ENCODE results near the gene NCKAP5. TPM values are rescaled to one million over a fixed set of nuclear protein-coding genes. Genes with fewer than 3 reads are reported as not detected.

Gene NCKAP5
- total RNA-seq, 4 donors from 2014 or later, result 2.7 to 11.7 (median 5.6) TPM

GRCh38 chr2:133377599-133377998 lies 190.7 kb downstream of the NCKAP5 start:
- 56 to 62% methylated on average over 2 of the region's 2 CpGs for WGBS, 2 donors
- peaks cover 0 to 7% (median 0%) of the 10 kb centered on the region in 4 donors for H3K4me1 ChIP-seq
- no peak overlapping the region for H3K27ac ChIP-seq
- TF ChIP-seq POLR2A (IDR thresholded peaks at IDR 0.05), result no peak
- TF ChIP-seq CTCF (IDR thresholded peaks at IDR 0.05), result no peak
- TF ChIP-seq EP300 (IDR thresholded peaks at IDR 0.05), result no peak
- no peak overlapping the region for H3K4me3 ChIP-seq
- no peaks in the 10 kb centered on the region for H3K36me3 ChIP-seq
- DNase-seq (ENCODE audit: low spot score in 2 of 2), result no peak
- no peaks in the 10 kb centered on the region for H3K9me3 ChIP-seq
- no peaks in the 10 kb centered on the region for H3K27me3 ChIP-seq

DNA sequence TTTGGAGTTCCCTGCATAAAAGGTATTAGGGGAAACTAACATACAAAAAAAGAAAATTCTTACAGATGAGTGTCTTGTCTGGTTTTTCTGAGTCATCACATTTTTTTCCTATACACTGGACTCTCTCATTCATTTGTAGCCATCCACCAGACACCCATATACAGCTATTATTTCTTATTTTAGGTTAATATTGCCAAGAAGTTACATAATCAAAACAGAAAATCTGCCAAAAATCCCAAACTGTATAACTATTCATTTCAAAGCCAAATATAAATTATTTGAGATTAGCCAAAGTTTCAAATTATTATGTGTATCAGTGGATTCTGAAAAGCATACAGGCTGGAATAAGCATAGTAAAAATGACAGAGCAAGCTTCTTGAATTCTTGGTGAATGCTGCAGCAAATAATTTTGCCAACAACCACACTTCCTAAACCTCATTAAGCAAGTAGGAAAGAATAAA lies 191.2 kb downstream of the NCKAP5 start:
- H3K4me1 ChIP-seq, result peaks cover 0 to 7% (median 0%) of the 10 kb centered on the region in 4 donors
- no peak overlapping the region for H3K4me3 ChIP-seq
- no peak for DNase-seq (ENCODE audit: low spot score in 2 of 2)
- H3K9me3 ChIP-seq, result no peaks in the 10 kb centered on the region
- no peak overlapping the region for H3K27ac ChIP-seq
- H3K36me3 ChIP-seq, result no peaks in the 10 kb centered on the region
- TF ChIP-seq CTCF (IDR thresholded peaks at IDR 0.05) (no peak), POLR2A (IDR thresholded peaks at IDR 0.05) (no peak), EP300 (IDR thresholded peaks at IDR 0.05) (no peak)
- no peaks in the 10 kb centered on the region for H3K27me3 ChIP-seq

DNA sequence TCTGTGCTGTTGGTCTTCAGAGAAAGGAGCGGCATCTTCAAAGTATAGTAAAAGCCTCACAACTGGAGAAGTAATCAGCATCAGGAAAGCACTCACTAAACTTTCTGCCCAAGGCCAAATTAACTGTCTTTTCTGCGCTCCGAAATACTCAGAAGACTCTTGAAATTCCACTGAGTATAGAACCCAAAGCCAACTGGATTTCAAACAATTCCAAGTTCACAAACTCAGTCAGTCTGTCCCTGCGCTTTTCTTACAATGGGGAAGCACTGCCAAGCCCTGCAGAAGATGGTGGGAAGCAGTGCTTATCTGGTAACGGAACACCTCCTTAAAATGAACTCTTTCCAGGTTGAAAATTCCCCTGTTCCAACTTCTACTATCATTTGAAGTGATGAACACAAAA lies 193.5 kb downstream of the NCKAP5 start:
- Histone ChIP-seq H3K36me3 (no peaks in the 10 kb centered on the region), H3K9me3 (no peaks in the 10 kb centered on the region), H3K4me3 (no peak overlapping the region), H3K27me3 (no peaks in the 10 kb centered on the region), H3K4me1 (peaks cover 0 to 7% (median 0%) of the 10 kb centered on the region in 4 donors), H3K27ac (no peak overlapping the region)
- no peak for DNase-seq (ENCODE audit: low spot score in 2 of 2)
- WGBS, 2 donors, result 83 to 90% methylated on average over 5 of the region's 5 CpGs
- TF ChIP-seq EP300 (IDR thresholded peaks at IDR 0.05), result no peak
- no peak for TF ChIP-seq POLR2A (IDR thresholded peaks at IDR 0.05)
- TF ChIP-seq CTCF (IDR thresholded peaks at IDR 0.05), result no peak

- no peaks in the 10 kb centered on the region for H3K36me3 ChIP-seq
- no peaks in the 10 kb centered on the region for H3K4me1 ChIP-seq
- H3K27ac ChIP-seq, result no peak overlapping the region
- DNase-seq (ENCODE audit: low spot score in 2 of 2), result no peak
- no peaks in the 10 kb centered on the region for H3K27me3 ChIP-seq
- H3K4me3 ChIP-seq, result no peak overlapping the region
- no peak for TF ChIP-seq POLR2A (IDR thresholded peaks at IDR 0.05)
- TF ChIP-seq CTCF (IDR thresholded peaks at IDR 0.05), result no peak
- TF ChIP-seq EP300 (IDR thresholded peaks at IDR 0.05), result no peak
- no peaks in the 10 kb centered on the region for H3K9me3 ChIP-seq
- 72 to 75% methylated on average over 3 of the region's 3 CpGs for WGBS, 2 donors
Observed at GRCh38 chr2:133371286-133371685, 197.0 kb downstream of the NCKAP5 start.

- DNase-seq (ENCODE audit: low spot score in 2 of 2), result no peak
- WGBS, 2 donors, result 81 to 87% methylated on average over 3 of the region's 3 CpGs
- TF ChIP-seq POLR2A (IDR thresholded peaks at IDR 0.05), result no peak
- no peak for TF ChIP-seq EP300 (IDR thresholded peaks at IDR 0.05)
- TF ChIP-seq CTCF (IDR thresholded peaks at IDR 0.05), result no peak
- no peaks in the 10 kb centered on the region for H3K36me3 ChIP-seq
- H3K9me3 ChIP-seq, result no peaks in the 10 kb centered on the region
- no peak overlapping the region for H3K27ac ChIP-seq
- no peaks in the 10 kb centered on the region for H3K27me3 ChIP-seq
- no peaks in the 10 kb centered on the region for H3K4me1 ChIP-seq
- H3K4me3 ChIP-seq, result no peak overlapping the region
Observed at GRCh38 chr2:133369901-133370658, 198.2 kb downstream of the NCKAP5 start.
